Smooth muscle cell (in vitro differentiated cells): ENCODE measurements around the gene TNFRSF11A. TPM values are rescaled to one million over a fixed set of nuclear protein-coding genes. Genes with fewer than 3 reads are reported as not detected.

Experiments
- polyA plus RNA-seq: library from polyadenylated mRNA; unstranded; fragments of >200 nt; fragmentation: Nextera tagmentation; extraction: Ambion mirVana; gene quantifications from 2 replicates; pipeline ENCODE4 v1.2.1, GENCODE V29; 2016
- small RNA-seq: library from RNA; depleted of rRNA; stranded (forward); fragments of <200 nt; gene quantifications from one replicate; pipeline ENCODE3, GENCODE V24; 2014
- total RNA-seq: library from RNA; depleted of rRNA; stranded (reverse); fragments of >200 nt; gene quantifications from 2 replicates; pipeline ENCODE4 v1.2.3, GENCODE V29; 2014

The TNFRSF11A gene
- total and polyA plus RNA-seq, 2 experiments from 2014 or later = under 0.01 TPM; not detected in 1

Small RNA genes within 50 kb of the gene (small RNA-seq; reads per million reads assigned to genes)
- gene AC100843.2 (not detected), gene RF00019 (not detected)

Other genes starting within 250 kb of the TNFRSF11A start
- gene PIGN, start 138.3 kb upstream of the TNFRSF11A start, total RNA-seq = 26.6 and 31.8 TPM in 2 replicates
- gene PIGN, start 138.3 kb upstream of the TNFRSF11A start, polyA plus RNA-seq = 10.1 and 14.3 TPM in 2 replicates
- 17.2 and 19.2 TPM in 2 replicates for gene RELCH, start 138.1 kb upstream of the TNFRSF11A start, total RNA-seq
- 3.6 and 4.5 TPM in 2 replicates for gene RELCH, start 138.1 kb upstream of the TNFRSF11A start, polyA plus RNA-seq
- 4.9 and 8.1 TPM in 2 replicates for gene ZCCHC2, start 197.7 kb downstream of the TNFRSF11A start, total RNA-seq
- gene ZCCHC2, start 197.7 kb downstream of the TNFRSF11A start, polyA plus RNA-seq = 0.74 and 1.9 TPM in 2 replicates